T-helper 2 cell treated with Interferon-gamma antibody and Interleukin-4, amounts not matched to agents 5 μg/mL and 100 μg/mL, for 36 hours (primary cell): Measurements from ENCODE around the gene MYPOP.
"Not testable (repeated sequence)": the region's sequence is repeated elsewhere in the genome, so short reads cannot be mapped to it uniquely, and the experiment has no call there.

Source experiments
- DNase-seq: peaks from one replicate; pipeline ENCODE4 v3.0.0; 2021; ENCODE audit warnings: low spot score
- H3K27ac Mint-ChIP-seq: one replicate; pipeline ENCODE4 v1.8.0; 2021; ENCODE audit warnings: mild to moderate bottlenecking, mixed read lengths
- H3K27me3 Mint-ChIP-seq: one replicate; pipeline ENCODE4 v1.8.0; 2021; ENCODE audit warnings: low read depth, mixed read lengths
- H3K36me3 Mint-ChIP-seq: one replicate; pipeline ENCODE4 v1.8.0; 2021; ENCODE audit warnings: low read depth, mixed read lengths
- H3K4me1 Mint-ChIP-seq: one replicate; pipeline ENCODE4 v1.8.0; 2021; ENCODE audit warnings: low read depth, mixed read lengths
- H3K4me3 Mint-ChIP-seq: one replicate; pipeline ENCODE4 v1.8.0; 2022; ENCODE audit warnings: mild to moderate bottlenecking, moderate library complexity, mixed read lengths
- H3K9me3 Mint-ChIP-seq: one replicate; pipeline ENCODE4 v1.8.0; 2021; ENCODE audit warnings: mixed read lengths

Gene MYPOP

DNA sequence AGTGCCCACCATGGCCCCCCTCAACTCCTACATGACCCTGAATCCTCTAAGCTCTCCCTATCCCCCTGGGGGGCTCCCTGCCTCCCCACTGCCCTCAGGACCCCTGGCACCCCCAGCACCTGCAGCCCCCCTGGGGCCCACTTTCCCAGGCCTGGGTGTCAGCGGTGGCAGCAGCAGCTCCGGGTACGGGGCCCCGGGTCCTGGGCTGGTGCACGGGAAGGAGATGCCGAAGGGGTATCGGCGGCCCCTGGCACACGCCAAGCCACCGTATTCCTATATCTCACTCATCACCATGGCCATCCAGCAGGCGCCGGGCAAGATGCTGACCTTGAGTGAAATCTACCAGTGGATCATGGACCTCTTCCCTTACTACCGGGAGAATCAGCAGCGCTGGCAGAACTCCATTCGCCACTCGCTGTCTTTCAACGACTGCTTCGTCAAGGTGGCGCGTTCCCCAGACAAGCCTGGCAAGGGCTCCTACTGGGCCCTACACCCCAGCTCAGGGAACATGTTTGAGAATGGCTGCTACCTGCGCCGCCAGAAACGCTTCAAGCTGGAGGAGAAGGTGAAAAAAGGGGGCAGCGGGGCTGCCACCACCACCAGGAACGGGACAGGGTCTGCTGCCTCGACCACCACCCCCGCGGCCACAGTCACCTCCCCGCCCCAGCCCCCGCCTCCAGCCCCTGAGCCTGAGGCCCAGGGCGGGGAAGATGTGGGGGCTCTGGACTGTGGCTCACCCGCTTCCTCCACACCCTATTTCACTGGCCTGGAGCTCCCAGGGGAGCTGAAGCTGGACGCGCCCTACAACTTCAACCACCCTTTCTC lies 30.1 kb downstream of the MYPOP start:
- Mint-ChIP-seq H3K27ac (no peak overlapping the region), H3K36me3 (no peaks in the 10 kb centered on the region), H3K27me3 (peaks cover 16% of the 10 kb centered on the region), H3K9me3 (no peaks in the 10 kb centered on the region), H3K4me3 (no peak overlapping the region), H3K4me1 (peaks cover 8% of the 10 kb centered on the region)
- DNase-seq = no peak

DNA sequence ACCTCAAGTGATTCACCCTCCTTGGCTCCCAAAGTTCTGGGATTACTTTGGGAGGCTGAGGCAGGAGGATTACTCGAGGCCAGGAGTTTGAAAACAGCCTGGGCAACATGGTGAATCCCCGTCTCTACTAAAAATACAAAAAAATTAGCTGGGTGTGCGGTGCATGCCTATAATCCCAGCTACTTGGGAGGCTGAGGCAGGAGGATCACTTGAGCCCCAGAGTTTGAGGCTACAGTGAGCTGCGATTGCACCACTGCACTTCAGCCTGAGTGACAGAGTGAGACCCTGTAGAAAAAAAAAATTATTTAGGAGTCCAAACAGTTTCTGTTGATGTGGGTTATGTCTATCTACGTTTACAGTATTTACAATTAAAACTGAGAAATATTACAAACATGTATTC lies 31.6 kb downstream of the MYPOP start:
- H3K4me1 Mint-ChIP-seq = no peaks in the 10 kb centered on the region
- H3K36me3 Mint-ChIP-seq = no peaks in the 10 kb centered on the region
- DNase-seq = no peak
- no peaks in the 10 kb centered on the region for H3K9me3 Mint-ChIP-seq
- H3K27me3 Mint-ChIP-seq = peaks cover 18% of the 10 kb centered on the region
- H3K4me3 Mint-ChIP-seq = no peak overlapping the region
- no peak overlapping the region for H3K27ac Mint-ChIP-seq

DNA sequence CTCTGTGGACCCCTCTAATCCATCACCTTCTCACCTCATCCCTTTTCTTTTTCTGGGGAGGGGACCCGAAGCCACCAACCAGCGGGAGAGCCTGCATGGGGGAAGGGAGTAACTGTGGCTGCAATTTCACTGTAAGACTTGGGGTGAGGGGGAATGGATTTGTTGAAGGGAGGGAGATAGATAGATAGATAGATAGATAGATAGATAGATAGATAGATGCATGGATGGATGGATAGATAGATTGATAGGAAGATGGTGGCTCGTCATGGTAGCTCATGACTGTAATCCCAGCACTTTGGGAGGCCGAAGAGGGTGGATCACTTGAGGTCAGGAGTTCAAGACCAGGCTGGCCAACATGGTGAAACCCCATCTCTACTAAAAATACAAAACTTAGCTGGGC lies 35.2 kb downstream of the MYPOP start:
- not testable (repeated sequence) for DNase-seq, H3K4me3 Mint-ChIP-seq, H3K36me3 Mint-ChIP-seq, H3K27ac Mint-ChIP-seq, H3K9me3 Mint-ChIP-seq
- H3K27me3 Mint-ChIP-seq = peaks cover 39% of the 10 kb centered on the region
- peaks cover 13% of the 10 kb centered on the region for H3K4me1 Mint-ChIP-seq

DNA sequence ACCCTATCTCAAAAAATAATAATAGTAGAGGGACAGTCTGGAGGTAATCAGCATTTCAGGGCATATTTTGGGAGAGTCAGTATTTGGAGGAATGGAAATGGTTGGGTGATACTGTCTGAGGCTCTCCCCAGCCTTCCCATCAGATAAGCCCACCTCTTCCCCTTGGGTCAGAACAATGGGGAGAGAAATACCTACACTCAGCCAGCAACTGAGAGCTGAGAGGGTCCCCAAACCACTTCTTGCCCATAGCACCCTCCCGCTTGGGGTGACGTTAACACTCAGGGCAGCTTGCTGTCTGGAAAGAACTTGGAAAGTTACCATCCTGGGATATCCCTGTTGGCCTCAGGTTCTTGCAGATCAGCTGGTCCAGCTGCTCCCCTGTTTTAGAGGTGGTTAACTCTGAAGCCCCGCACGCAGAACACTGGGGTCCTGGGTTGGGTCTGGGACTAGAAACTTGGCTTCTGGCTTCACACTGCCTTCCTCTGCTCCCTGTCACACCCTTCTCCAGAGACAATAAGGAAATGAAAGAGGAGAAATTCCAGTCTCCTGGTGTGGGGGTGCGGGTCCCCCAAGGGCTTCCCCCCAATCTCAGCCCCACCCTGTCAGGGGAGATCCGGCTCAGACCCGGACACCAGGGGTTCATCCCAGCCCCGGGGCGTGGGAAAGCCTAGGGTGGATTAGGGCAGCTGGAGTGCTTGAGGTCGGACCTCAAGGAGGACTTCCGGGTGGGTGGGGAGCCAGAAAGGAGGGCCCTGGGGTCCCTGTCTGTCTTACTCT lies 35.8 kb downstream of the MYPOP start:
- Mint-ChIP-seq H3K4me1 (peaks cover 16% of the 10 kb centered on the region), H3K4me3 (no peak overlapping the region), H3K27me3 (peaks cover 39% of the 10 kb centered on the region), H3K9me3 (no peaks in the 10 kb centered on the region), H3K36me3 (peaks cover 4% of the 10 kb centered on the region), H3K27ac (no peak overlapping the region)
- no peak for DNase-seq

DNA sequence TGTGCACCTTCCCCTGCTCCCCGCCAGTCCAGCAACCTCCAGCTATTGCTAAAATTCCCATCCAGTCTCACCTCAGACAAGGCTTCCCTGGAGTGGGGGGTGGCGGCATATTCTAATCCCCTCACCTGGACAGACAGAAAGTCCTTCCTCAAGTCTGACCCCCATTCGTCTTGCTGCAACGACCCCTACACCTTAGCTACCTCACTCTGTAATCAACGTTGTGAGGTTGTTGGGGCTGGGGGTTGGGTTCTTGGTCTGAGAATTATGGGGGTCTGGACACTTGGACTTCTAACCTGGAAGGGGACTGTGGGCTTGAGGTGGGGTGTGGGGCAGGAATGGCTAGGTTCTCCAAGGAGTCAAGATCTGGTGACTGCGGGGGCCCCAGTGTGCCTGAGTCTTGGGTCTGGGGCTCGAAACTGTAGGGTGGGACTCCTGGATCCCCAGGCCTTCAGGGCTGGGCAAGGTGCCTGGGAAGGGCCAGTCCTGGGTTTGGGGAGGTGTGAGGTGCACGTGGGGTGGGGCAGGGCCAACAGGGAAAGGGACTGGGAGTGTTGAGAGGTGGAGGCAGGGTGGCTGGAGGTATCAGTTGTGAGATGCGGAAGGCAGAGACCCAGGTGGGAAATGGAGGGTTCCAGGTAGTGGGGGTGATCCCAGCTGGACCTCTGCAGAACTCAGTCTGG lies 37.0 kb downstream of the MYPOP start:
- no peak overlapping the region for H3K27ac Mint-ChIP-seq
- H3K4me3 Mint-ChIP-seq = no peak overlapping the region
- no peaks in the 10 kb centered on the region for H3K9me3 Mint-ChIP-seq
- peaks cover 19% of the 10 kb centered on the region for H3K4me1 Mint-ChIP-seq
- DNase-seq = no peak
- H3K27me3 Mint-ChIP-seq = peaks cover 39% of the 10 kb centered on the region
- peaks cover 7% of the 10 kb centered on the region for H3K36me3 Mint-ChIP-seq

DNA sequence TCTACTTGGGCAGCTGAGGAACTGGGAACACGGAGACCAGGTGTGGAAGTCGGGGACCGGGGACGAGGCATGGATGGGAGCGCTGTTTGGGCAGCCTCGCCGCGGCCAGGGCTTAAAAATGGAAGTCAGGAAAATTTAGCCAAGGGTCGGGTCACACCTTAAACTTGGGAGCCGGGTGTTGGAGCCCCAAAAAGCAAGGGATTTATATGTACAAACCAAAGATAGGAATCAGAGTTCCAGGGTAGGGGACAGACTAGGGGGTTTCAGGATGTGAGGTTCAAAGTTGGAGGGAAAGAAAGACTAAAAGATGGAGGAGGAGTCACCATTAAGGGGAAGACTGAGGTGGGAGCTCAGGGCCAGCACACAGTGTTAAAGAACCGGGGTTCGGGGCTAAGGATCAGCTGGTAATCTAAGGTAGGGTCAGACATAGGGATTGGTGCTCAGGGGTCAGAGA lies 37.8 kb downstream of the MYPOP start:
- no peak for DNase-seq
- peaks cover 9% of the 10 kb centered on the region for H3K36me3 Mint-ChIP-seq
- no peaks in the 10 kb centered on the region for H3K9me3 Mint-ChIP-seq
- peaks cover 19% of the 10 kb centered on the region for H3K4me1 Mint-ChIP-seq
- H3K4me3 Mint-ChIP-seq = peak overlapping the region; percentile 44
- H3K27ac Mint-ChIP-seq = peak overlapping the region; percentile 38
- H3K27me3 Mint-ChIP-seq = peaks cover 39% of the 10 kb centered on the region

DNA sequence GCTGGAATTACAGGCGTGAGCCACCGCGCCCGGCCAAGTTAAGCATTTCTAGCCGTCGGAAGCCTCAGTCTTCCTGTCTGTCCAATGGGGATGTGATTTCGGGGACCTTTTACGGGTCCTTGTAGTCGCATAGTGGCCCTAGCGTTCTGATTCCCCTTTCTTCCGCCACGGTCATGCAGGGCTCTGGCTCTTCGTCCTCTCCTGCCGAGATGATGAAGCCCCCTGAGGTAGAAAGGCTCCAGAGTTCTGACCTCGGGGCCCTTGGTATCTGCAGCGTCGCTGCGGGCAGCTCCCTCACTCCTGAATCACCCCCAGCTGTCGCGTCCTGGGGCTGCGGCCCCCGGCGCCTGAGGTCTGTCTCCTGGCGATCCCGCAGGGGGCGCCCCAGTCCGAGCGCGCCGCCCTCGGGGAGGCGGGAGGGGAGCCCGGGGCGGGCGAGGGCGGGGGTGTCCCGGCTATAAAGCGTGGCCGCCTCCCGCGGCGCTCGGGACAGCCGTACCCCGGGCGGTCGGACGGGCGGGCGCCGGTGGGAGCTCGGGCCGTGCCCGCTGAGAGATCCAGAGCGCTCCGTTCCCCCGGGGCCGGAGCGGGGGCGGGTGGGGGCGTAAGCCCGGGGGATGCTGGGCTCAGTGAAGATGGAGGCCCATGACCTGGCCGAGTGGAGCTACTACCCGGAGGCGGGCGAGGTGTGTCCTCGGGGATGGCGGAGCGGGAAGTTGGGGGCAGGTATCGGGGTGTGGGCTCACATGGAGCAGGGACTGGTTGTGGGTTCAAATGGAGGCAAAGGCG lies 38.4 kb downstream of the MYPOP start, which contains the start of gene FOXA3:
TSS of gene FOXA3 (plus strand) at position 487 of the 789 bp plus-strand sequence. CDS start at position 618, 131 bp downstream.
- Mint-ChIP-seq H3K4me1 (peaks cover 19% of the 10 kb centered on the region), H3K36me3 (peaks cover 15% of the 10 kb centered on the region), H3K27ac (peak within 1 kb of the TSS; percentile 92), H3K27me3 (peaks cover 39% of the 10 kb centered on the region), H3K9me3 (no peaks in the 10 kb centered on the region), H3K4me3 (peak within 1 kb of the TSS; percentile 88)
- DNase-seq = peak; percentile 73

DNA sequence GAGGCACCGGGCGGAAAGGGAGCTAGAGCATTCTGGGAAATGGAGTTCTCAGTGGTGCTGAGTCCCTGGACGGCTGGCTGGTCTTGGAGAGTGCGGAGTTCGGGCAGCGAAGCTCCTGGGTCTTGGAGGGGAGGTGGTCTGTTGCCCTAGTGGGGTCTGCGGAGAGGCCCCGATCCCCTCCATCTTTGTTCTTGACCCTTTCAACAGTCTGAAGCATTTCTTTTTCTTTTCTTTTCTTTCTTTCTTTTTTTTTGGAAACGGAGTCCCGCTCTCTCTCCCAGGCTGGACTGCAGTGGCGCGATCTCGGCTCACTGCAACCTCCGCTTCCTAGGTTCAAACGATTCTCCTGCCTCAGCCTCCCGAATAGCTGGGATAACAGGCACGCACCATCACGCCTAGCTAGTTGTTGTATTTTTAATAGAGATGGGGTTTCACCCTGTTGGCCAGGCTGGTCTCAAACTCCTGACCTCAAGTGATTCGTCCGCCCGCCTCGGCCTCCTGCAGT lies 39.0 kb downstream of the MYPOP start:
- no peak for DNase-seq
- H3K4me1 Mint-ChIP-seq = peaks cover 19% of the 10 kb centered on the region
- peaks cover 39% of the 10 kb centered on the region for H3K27me3 Mint-ChIP-seq
- peak overlapping the region; percentile 92 for H3K27ac Mint-ChIP-seq
- H3K36me3 Mint-ChIP-seq = peaks cover 19% of the 10 kb centered on the region
- H3K9me3 Mint-ChIP-seq = no peaks in the 10 kb centered on the region
- H3K4me3 Mint-ChIP-seq = peak overlapping the region; percentile 88

DNA sequence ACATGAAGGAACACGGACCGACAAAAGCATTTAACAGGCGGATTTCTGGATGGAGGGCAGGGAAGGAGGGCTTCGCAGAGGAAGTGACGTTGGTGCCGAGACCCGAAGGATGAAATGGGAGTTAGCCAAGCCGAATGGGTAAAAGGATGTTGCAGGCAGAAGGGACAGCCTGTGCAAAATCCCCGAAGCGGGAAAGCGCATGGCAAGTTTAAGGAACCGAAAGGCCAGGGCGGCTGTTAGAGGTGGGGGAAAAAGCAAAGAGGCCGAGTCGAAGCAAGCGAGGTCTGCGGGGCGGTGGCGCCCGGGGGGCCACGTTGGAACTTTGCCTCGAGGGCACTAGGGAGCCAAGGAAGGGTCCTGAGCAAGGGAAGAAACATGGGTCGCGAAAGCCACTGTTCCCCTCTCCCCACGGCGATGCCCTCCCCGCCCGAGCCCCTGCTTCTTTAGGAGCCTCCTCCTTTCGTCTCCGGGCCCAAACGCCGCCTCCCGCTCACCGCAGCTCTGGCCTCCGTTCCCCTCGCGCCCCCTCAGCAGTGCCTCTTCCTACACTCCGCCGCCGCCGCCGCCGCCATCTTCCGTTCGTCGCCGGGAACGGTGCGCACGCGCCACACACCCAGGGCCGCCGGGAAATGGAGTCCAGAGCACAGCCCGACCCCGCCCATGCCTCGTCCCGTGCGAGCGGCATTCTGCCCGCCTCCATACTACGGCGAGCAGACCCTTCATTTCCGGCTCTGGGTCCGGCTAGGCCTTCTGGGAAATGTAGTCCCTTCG lies 39.7 kb downstream of the MYPOP start, which contains the start of gene SYMPK:
TSS of gene SYMPK (minus strand) at position 584 of the 771 bp plus-strand sequence. CDS start 8,652 bp downstream, outside the sequence.
- DNase-seq = peak; percentile 99
- Mint-ChIP-seq H3K36me3 (peaks cover 23% of the 10 kb centered on the region), H3K4me3 (peak within 1 kb of the TSS; percentile 88), H3K4me1 (peaks cover 23% of the 10 kb centered on the region), H3K27me3 (peaks cover 37% of the 10 kb centered on the region), H3K9me3 (no peaks in the 10 kb centered on the region), H3K27ac (peak within 1 kb of the TSS; percentile 92)

DNA sequence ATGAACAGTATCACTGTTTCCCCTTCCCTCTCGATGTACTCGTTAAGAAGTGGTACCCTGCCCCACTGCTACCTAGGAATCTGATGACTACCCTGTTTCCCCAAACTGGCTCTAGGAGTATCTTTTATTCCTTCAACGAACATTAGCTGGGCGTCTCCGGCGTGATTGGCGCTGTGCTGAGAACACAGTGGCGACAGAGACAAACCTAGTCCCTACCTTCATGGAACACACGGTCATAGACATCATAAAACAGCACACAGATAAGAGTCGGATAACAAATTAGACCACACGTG lies 40.2 kb downstream of the MYPOP start:
- Mint-ChIP-seq H3K36me3 (peaks cover 23% of the 10 kb centered on the region), H3K9me3 (no peaks in the 10 kb centered on the region), H3K4me3 (peak overlapping the region; percentile 88), H3K27ac (peak overlapping the region; percentile 92), H3K27me3 (peaks cover 33% of the 10 kb centered on the region), H3K4me1 (peaks cover 23% of the 10 kb centered on the region)
- DNase-seq = no peak

DNA sequence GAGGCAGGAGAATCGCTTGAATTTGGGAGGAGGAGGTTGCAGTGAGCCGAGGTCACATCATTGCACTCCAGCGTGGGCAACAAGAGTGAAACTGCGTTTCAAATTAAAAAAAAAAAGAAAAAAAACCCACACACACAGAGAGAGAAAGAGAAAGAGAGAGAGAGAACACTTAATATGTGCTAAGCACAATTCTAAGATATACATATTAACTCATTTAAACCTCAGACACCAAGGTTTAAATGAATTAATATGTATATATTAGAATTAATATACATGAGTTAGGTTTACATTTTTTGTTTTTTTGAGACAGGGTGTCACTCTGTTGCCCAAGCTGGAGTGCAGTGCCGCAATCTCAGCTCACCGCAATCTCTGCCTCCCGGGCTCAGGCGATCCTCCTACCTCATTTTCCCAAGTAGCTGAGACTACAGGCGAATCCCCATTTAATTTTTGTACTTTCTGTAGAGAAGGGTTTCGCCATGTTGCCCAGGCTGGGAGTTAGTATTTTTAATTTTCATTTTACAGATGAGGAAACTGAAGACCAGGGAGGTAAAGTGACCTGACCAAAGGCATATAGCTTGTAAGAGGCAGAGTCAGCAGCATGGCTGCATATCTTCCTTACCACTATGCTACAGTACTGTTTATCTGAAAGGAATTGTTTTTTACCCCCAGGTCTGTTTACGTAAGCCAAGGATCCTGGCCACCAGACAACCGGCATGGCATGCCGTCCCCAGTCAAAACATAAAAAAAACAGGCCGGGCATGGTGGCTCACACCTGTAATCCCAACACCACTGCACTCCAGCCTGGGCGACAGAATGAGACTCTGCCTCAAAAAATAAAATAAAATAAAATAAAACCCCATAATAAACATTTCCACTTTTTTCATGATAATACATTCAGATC lies 41.8 kb downstream of the MYPOP start:
- H3K9me3 Mint-ChIP-seq = no peaks in the 10 kb centered on the region
- H3K36me3 Mint-ChIP-seq = peaks cover 23% of the 10 kb centered on the region
- H3K27ac Mint-ChIP-seq = peak overlapping the region; percentile 67
- H3K4me1 Mint-ChIP-seq = peaks cover 23% of the 10 kb centered on the region
- peaks cover 24% of the 10 kb centered on the region for H3K27me3 Mint-ChIP-seq
- no peak for DNase-seq
- peak overlapping the region; percentile 88 for H3K4me3 Mint-ChIP-seq
